Adipocyte (in vitro differentiated cells): ENCODE results near the gene C9orf50.
"Not testable (repeated sequence)": the region's sequence is repeated elsewhere in the genome, so short reads cannot be mapped to it uniquely, and the experiment has no call there.

Experiments used
- DNase-seq: peaks from one replicate; pipeline ENCODE4 v3.0.0-alpha.2; 2015; ENCODE audit warnings: low read depth
- H3K27me3 ChIP-seq: replicated peaks from 2 replicates; pipeline ENCODE4 v1.7.0; 2013; ENCODE audit warnings: mild to moderate bottlenecking, low read length, moderate library complexity; ENCODE audit not compliant: control insufficient read depth, insufficient read depth
- H3K36me3 ChIP-seq: 2 replicates; pipeline ENCODE4 v1.7.0; 2013; ENCODE audit warnings: low read length, mild to moderate bottlenecking, moderate library complexity; ENCODE audit not compliant: control insufficient read depth, insufficient read depth, severe bottlenecking
- H3K4me1 ChIP-seq: 2 replicates; pipeline ENCODE4 v1.7.0; 2013; ENCODE audit warnings: mild to moderate bottlenecking, low read length, moderate library complexity; ENCODE audit not compliant: control insufficient read depth, insufficient read depth
- H3K4me3 ChIP-seq: 2 replicates; pipeline ENCODE4 v1.7.0; 2013; ENCODE audit warnings: mild to moderate bottlenecking, low read length, moderate library complexity
- H3K9ac ChIP-seq: 2 replicates; pipeline ENCODE4 v1.7.0; 2013; ENCODE audit warnings: mild to moderate bottlenecking, low read length, moderate library complexity
- H3K9me3 ChIP-seq: 2 replicates; pipeline ENCODE4 v1.7.0; 2013; ENCODE audit warnings: mild to moderate bottlenecking, low read length, moderate library complexity; ENCODE audit not compliant: control insufficient read depth

C9orf50 gene

DNA sequence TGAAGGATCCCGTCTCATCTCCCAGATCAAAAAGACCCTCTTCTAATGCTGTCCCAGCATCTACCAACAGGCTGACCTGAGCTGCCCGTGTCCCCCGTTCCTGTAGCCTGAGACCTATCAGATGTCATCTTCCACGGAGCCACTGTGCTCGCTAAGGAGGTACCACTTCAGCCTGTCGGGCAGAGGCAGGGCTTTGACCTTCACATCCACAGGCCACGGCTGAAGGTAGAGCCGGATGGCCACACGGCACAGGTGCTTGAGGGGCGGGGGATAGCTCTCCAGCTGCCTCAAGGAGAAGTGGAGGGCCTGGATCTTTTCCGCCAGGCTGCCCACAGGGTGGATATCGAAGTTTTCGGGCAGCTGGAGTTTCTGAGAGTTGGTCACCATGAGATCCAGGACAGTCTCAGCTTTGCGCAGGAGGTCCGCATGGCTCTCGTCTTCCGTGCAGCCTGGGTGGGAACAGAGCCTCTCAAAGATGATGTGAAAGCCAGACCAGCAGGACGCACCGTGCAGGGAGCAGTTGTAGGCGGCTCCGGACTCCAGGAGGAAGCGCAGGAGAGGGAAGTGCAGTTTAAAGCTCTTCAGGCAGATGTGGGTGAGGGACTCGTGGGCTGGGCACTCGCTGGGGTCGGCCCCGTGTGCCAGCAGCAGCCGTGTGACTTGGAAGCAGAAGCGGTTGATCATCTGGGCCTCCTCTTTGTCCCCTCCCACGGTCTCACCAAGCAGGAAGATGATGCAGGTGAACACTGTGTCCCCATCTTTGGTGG is 17.0 kb upstream of the C9orf50 start:
- no peak overlapping the region for H3K9ac ChIP-seq
- no peaks in the 10 kb centered on the region for H3K9me3 ChIP-seq
- H3K36me3 ChIP-seq = peaks cover 61% of the 10 kb centered on the region
- H3K4me3 ChIP-seq = no peak overlapping the region
- H3K27me3 ChIP-seq = no peaks in the 10 kb centered on the region
- peaks cover 28% of the 10 kb centered on the region for H3K4me1 ChIP-seq
- no peak for DNase-seq

GRCh38 chr9:129637102-129637501 is 16.2 kb upstream of the C9orf50 start:
- no peaks in the 10 kb centered on the region for H3K27me3 ChIP-seq
- H3K36me3 ChIP-seq = peaks cover 66% of the 10 kb centered on the region
- H3K9ac ChIP-seq = no peak overlapping the region
- H3K9me3 ChIP-seq = no peaks in the 10 kb centered on the region
- no peak overlapping the region for H3K4me3 ChIP-seq
- H3K4me1 ChIP-seq = peaks cover 30% of the 10 kb centered on the region
- DNase-seq = no peak

DNA sequence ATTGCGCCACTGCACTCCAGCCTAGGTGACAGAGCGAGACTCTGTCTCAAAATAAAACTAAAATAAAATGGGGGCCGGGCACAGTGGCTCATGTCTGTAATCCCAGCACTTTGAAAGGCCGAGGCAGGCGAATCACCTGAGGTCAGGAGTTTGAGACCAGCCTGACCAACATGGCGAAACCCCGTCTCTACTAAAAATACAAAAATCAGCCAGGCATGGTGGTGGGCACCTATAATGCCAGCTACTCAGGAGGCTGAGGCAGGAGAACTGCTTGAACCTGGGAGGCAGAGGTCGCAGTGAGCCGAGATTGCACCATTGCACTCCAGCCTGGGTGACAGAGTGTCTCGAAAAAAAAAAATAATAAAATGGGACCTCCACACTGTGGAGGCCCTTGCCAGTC is 15.4 kb upstream of the C9orf50 start:
- not testable (repeated sequence) for H3K4me3 ChIP-seq, H3K9ac ChIP-seq, DNase-seq, H3K9me3 ChIP-seq, H3K27me3 ChIP-seq
- Histone ChIP-seq H3K4me1 (peaks cover 38% of the 10 kb centered on the region), H3K36me3 (peaks cover 66% of the 10 kb centered on the region)

DNA sequence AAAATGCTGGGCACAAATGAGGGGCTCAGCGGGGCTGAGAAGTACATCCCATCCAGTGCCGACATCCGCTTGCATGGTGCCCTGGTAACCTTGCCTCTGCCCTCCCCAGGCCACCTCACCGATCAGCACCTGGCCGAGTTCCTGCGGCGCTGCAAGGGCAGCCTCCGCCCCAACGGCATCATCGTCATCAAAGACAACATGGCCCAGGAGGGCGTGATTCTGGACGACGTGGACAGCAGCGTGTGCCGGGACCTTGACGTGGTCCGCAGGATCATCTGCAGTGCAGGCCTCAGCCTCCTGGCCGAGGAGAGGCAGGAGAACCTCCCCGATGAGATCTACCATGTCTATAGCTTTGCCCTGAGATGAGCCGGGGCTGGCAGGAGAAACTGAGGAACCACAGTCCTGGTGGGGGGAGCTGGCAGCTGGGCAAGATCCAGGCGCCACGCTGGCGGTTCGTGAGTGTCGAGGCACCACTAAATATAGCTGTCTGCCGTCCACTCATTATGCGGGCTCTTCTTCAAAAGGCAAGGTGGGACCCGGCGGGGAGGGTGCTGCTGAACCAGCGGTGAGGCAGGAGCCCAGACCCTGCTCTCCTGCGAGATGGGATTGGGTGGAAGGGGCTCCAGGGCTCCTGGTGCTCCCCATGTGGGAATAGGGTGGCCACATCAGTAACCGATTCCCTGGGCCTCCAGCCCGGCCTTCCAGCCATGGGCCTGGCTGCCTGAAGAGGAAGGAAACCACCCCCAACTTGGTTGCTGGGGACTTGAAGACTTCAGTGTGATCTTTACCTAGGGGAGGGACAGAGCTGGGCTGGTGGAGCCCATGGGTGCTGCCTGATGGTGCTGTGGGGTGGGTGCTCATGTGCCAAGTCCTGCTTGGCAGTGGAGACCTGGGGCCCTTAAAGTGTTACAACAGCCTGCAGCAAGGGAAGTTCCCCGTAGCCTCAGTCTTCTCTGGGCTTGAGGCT is 14.5 kb upstream of the C9orf50 start:
- H3K9me3 ChIP-seq = no peaks in the 10 kb centered on the region
- H3K4me1 ChIP-seq = peaks cover 37% of the 10 kb centered on the region
- H3K4me3 ChIP-seq = no peak overlapping the region
- no peaks in the 10 kb centered on the region for H3K27me3 ChIP-seq
- H3K36me3 ChIP-seq = peaks cover 66% of the 10 kb centered on the region
- DNase-seq = no peak
- H3K9ac ChIP-seq = no peak overlapping the region

DNA sequence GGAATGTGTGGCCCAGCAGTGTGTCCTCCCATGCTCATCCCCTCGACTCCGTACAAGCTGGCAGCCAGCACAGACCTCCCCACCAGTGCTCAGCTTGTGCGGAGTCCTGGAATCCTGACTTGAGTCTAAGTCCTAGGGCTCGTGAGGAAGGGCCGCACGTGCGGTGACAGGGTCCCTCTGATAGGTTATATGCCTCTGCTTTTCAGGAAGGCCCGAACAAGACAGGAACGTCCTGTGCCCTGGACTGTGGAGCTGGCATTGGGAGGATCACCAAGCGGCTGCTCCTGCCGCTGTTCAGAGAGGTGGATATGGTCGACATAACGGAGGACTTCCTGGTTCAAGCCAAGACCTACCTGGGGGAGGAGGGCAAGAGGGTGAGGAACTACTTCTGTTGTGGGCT is 12.9 kb upstream of the C9orf50 start:
- H3K9ac ChIP-seq = no peak overlapping the region
- H3K36me3 ChIP-seq = peaks cover 61% of the 10 kb centered on the region
- H3K4me1 ChIP-seq = peaks cover 36% of the 10 kb centered on the region
- no peaks in the 10 kb centered on the region for H3K9me3 ChIP-seq
- no peak for DNase-seq
- H3K27me3 ChIP-seq = no peaks in the 10 kb centered on the region
- H3K4me3 ChIP-seq = no peak overlapping the region

DNA sequence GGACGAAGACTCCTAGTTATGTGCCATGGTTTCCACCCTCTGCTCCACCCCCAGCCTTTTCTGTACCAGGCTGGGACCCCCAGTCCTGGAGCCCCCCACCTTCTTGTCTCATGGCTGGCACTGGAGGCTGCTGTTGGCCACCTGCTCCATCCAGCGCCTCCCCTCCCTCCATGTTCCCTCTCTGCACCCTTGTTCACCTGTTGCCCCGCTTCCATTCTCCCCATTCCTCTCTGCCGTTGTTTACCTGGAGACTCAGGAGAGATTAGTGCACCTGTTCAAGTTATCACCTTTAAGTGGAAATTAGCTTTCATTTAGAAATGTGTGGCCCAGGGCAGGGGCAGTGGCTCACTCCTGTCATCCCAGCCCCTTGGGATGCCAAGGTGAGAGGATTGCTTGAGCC is 12.3 kb upstream of the C9orf50 start:
- Histone ChIP-seq H3K4me3 (no peak overlapping the region), H3K4me1 (peaks cover 43% of the 10 kb centered on the region), H3K27me3 (no peaks in the 10 kb centered on the region), H3K36me3 (peaks cover 54% of the 10 kb centered on the region), H3K9ac (no peak overlapping the region), H3K9me3 (no peaks in the 10 kb centered on the region)
- no peak for DNase-seq

- no peaks in the 10 kb centered on the region for H3K27me3 ChIP-seq
- no peak for DNase-seq
- H3K36me3 ChIP-seq = peaks cover 47% of the 10 kb centered on the region
- H3K9ac ChIP-seq = no peak overlapping the region
- peaks cover 50% of the 10 kb centered on the region for H3K4me1 ChIP-seq
- no peaks in the 10 kb centered on the region for H3K9me3 ChIP-seq
- H3K4me3 ChIP-seq = no peak overlapping the region
Observed at GRCh38 chr9:129632460-129632859, 11.6 kb upstream of the C9orf50 start.

DNA sequence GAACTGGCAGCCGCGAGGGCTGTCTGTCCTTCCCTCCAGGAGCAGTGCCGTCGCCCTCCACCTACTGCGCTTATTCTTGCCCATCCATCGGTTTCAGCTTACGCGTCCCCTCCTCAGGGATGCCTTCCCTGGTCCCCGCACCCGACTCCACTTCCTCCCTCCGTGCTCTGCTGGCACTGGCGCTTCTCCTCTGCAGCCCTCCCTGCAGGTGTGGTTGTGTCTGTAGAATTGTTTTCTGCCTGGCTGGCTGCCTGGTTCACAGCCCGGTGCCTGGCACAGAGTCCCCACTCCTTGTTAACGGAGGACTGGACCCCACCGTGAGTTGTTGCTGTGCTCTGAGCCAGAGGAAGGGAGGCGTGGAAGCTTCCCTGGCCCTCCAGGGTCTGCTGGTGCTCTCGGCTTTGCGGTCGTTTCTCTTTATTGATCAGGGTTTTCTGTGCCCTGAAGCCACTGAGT is 10.8 kb upstream of the C9orf50 start:
- no peak overlapping the region for H3K9ac ChIP-seq
- H3K36me3 ChIP-seq = peaks cover 39% of the 10 kb centered on the region
- peaks cover 52% of the 10 kb centered on the region for H3K4me1 ChIP-seq
- H3K4me3 ChIP-seq = no peak overlapping the region
- H3K9me3 ChIP-seq = no peaks in the 10 kb centered on the region
- H3K27me3 ChIP-seq = no peaks in the 10 kb centered on the region
- DNase-seq = no peak

DNA sequence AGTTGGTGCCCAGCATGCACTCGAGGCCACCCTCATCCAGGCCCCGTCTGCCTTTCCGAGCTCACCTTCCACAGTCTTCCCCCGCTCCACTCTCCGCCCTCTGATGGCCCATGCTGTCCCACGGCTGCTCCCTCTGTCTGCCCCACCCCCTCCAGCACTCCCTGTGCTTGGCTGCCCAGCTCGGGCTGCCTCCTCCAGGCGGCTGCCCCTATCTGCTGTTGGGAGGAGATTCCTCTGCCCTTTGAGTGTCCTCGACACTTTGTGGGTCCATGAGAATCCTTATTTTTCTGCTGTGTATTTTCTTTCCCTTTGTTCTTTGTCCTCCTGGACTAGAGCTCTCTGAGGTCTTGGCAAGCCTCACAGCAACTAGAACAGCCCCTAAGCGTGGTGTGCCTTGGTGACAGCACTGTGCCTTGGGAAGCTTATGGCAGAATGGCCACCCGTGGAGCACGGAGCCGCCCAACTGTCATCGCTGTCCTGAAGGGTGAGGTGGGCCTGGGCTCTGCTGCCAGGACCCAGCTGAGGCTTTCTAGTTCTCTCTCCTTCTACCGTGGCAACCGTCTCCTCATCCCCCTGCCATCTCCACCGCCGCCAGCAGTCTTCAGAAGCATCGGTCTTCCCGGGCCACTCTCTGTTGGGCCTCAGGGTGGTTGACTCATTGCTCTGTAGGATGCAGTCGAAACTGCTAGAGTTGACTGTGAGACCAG is 10.2 kb upstream of the C9orf50 start:
- DNase-seq = no peak
- Histone ChIP-seq H3K9me3 (no peaks in the 10 kb centered on the region), H3K4me1 (peaks cover 49% of the 10 kb centered on the region), H3K9ac (no peak overlapping the region), H3K36me3 (peaks cover 36% of the 10 kb centered on the region), H3K4me3 (no peak overlapping the region), H3K27me3 (no peaks in the 10 kb centered on the region)

DNA sequence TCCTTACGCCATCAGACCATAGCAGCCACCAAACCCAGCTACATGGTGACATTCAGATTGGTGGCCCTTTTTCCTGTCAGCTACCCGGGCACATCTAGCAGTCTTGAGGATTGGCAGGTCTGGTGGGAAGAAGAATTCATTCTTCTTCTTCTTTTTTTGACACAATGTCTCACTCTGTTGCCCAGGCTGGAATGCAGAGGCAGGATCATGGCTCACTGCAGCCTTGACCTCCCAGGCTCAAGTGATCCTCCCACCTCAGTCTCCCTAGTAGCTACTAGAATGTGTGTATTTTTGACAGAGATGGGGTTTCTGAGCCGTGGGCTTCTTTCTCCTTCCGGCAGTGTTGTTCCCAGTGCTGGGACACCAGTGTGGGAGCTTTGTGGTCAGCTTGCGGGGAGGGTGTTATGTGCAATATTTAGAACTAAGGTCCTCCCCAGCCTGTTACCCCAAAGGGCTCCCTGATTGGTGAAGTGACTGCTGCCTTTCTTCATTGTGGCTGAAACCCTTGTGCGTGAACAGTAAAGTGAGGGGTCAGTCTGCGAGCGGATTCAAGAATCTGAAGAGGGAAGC is 8.4 kb upstream of the C9orf50 start:
- no peaks in the 10 kb centered on the region for H3K27me3 ChIP-seq
- H3K9ac ChIP-seq = no peak overlapping the region
- H3K4me3 ChIP-seq = no peak overlapping the region
- peaks cover 50% of the 10 kb centered on the region for H3K4me1 ChIP-seq
- no peaks in the 10 kb centered on the region for H3K9me3 ChIP-seq
- H3K36me3 ChIP-seq = peaks cover 19% of the 10 kb centered on the region
- no peak for DNase-seq
